Calu3 (cell line): ENCODE measurements around the gene ZNF99. TPM values are rescaled to one million over a fixed set of nuclear protein-coding genes. Genes with fewer than 3 reads are reported as not detected.
"Not testable (repeated sequence)": the region's sequence is repeated elsewhere in the genome, so short reads cannot be mapped to it uniquely, and the experiment has no call there.

Experiments
- BruUV-seq: library from RNA; stranded (reverse); fragments of 400-500 nt; replicated peaks from 2 replicates; lab custom pipeline; 2021; lab: Mats Ljungman, UMichigan
- CTCF ChIA-PET: fragments of 300-600 bp; sonication (Branson Sonifier 250); formaldehyde crosslinking; loops from one replicate; lab custom pipeline; 2022; ENCODE audit warnings: antibody characterized with exemption; lab: Charles Lee
- DNase-seq: peaks from one replicate; pipeline ENCODE4 v3.0.0; 2022
- H3K27ac Mint-ChIP-seq: one replicate; pipeline ENCODE4 v1.8.0; 2022; ENCODE audit warnings: mixed read lengths; ENCODE audit not compliant: unreplicated experiment
- H3K27me3 Mint-ChIP-seq: one replicate; pipeline ENCODE4 v1.8.0; 2022; ENCODE audit warnings: mixed read lengths; ENCODE audit not compliant: unreplicated experiment
- H3K36me3 Mint-ChIP-seq: one replicate; pipeline ENCODE4 v1.8.0; 2022; ENCODE audit warnings: mild to moderate bottlenecking, moderate library complexity, mixed read lengths; ENCODE audit not compliant: insufficient read depth, unreplicated experiment
- H3K4me1 Mint-ChIP-seq: one replicate; pipeline ENCODE4 v1.8.0; 2022; ENCODE audit warnings: mild to moderate bottlenecking, low read depth, mixed read lengths; ENCODE audit not compliant: unreplicated experiment
- H3K4me3 Mint-ChIP-seq: one replicate; pipeline ENCODE4 v1.8.0; 2022; ENCODE audit warnings: mild to moderate bottlenecking, low read depth, moderate library complexity, mixed read lengths; ENCODE audit not compliant: unreplicated experiment
- H3K9me3 Mint-ChIP-seq: one replicate; pipeline ENCODE4 v1.8.0; 2022; ENCODE audit warnings: low read depth, mixed read lengths; ENCODE audit not compliant: unreplicated experiment
- CTCF ChIP-seq: fragments of 200-600 bp; IDR thresholded peaks from one replicate; pipeline ENCODE4 v1.8.0; 2022; ENCODE audit warnings: antibody characterized with exemption; ENCODE audit not compliant: unreplicated experiment
- intact Hi-C: fragments of 100-400 bp; cut with micrococcal nuclease; formaldehyde crosslinking; loops from one replicate; pipeline ENCODE4 v1.10.0; 2022; ENCODE audit not compliant: unreplicated experiment
- total RNA-seq: library from RNA; stranded (reverse); gene quantifications from 2 replicates; pipeline ENCODE4 v1.2.3, GENCODE V29; 2022

Gene ZNF99
- total RNA-seq, 1 experiment from 2014 or later = not detected

GRCh38 chr19:22807061-22807835, 23.3 kb upstream of the ZNF99 start:
- Mint-ChIP-seq H3K27ac (no peak overlapping the region), H3K36me3 (no peaks in the 10 kb centered on the region), H3K4me1 (no peaks in the 10 kb centered on the region), H3K4me3 (no peak overlapping the region), H3K9me3 (peaks cover 4% of the 10 kb centered on the region), H3K27me3 (no peaks in the 10 kb centered on the region)
- intact Hi-C loops = no loop called here
- CTCF ChIA-PET = no interaction called here
- DNase-seq = no peak
- no peak for TF ChIP-seq CTCF
- no TSS peak for BruUV-seq

DNA sequence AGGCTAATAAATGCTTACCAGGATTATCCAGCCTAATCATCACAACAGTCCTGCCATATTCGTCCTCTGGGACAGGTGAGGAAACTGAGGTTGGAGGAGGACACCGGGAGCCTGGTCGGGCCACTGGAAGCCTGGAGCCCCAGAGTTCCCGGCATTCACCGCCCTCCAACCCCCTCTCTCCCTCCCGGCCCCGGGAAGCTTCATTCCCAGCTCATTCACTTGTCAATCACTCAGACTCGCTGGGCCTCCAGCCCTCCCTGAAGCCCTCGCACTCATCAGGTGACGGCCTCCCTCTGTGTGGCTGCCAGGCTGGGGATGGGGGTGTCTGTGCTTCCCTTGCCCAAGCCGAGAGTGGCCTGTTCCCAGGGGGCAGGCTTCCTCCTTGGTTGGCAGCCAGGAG, 22.5 kb upstream of the ZNF99 start:
- Mint-ChIP-seq H3K4me3 (no peak overlapping the region), H3K4me1 (no peaks in the 10 kb centered on the region), H3K27ac (no peak overlapping the region), H3K27me3 (no peaks in the 10 kb centered on the region), H3K36me3 (no peaks in the 10 kb centered on the region), H3K9me3 (peaks cover 4% of the 10 kb centered on the region)
- no peak for DNase-seq
- CTCF ChIA-PET = no interaction called here
- no TSS peak for BruUV-seq
- intact Hi-C loops = no loop called here
- no peak for TF ChIP-seq CTCF

DNA sequence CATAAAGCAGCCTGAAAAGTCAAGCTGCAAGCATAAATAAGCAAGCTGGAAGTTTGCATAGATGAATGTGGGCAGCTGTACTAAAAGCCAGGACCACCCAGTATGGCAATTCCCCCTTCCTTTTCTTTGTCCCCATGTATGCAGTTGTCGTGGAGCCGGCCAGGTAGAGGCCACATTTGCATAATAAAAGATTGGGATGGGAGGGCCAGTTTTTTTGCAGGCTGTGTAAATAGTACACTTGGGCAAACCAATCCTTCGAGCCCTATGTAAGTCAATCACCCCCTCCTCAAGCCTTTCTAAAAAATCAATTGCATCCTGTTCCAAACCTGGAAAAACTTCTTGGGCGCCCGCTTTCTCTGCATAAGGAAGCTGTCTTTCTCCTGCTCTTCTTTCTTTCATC, 13.1 kb upstream of the ZNF99 start:
- DNase-seq = no peak
- no peaks in the 10 kb centered on the region for H3K4me1 Mint-ChIP-seq
- no peaks in the 10 kb centered on the region for H3K27me3 Mint-ChIP-seq
- intact Hi-C loops = no loop called here
- H3K27ac Mint-ChIP-seq = no peak overlapping the region
- no peak for TF ChIP-seq CTCF
- H3K36me3 Mint-ChIP-seq = no peaks in the 10 kb centered on the region
- CTCF ChIA-PET = no interaction called here
- peaks cover 13% of the 10 kb centered on the region for H3K9me3 Mint-ChIP-seq
- H3K4me3 Mint-ChIP-seq = no peak overlapping the region
- BruUV-seq = no TSS peak

- H3K27me3 Mint-ChIP-seq, DNase-seq, intact Hi-C loops, BruUV-seq, H3K27ac Mint-ChIP-seq, H3K36me3 Mint-ChIP-seq, H3K4me1 Mint-ChIP-seq, H3K4me3 Mint-ChIP-seq, CTCF ChIA-PET: not testable (repeated sequence)
- peaks cover 10% of the 10 kb centered on the region for H3K9me3 Mint-ChIP-seq
These were observed 8.9 kb upstream of the ZNF99 start for GRCh38 chr19:22792863-22793262.
